Measurements from ENCODE around the gene PLCXD3.
A peak's percentile ranks its signal among the peaks of the same experiment; 100 is the strongest.

PLCXD3 gene

GRCh38 chr5:41509399-41510175 lies 814 bp downstream of the PLCXD3 start:
- TF ChIP-seq SNAI2 (CRISPR knock-in tag; IDR thresholded peaks at IDR 0.05) (no peak), ZNF565 (CRISPR knock-in tag; conservative IDR thresholded peaks at IDR 0.05; ENCODE audit: low read depth) (no peak), ESRRG (CRISPR knock-in tag; IDR thresholded peaks at IDR 0.05) (no peak), POU6F1 (CRISPR knock-in tag; IDR thresholded peaks at IDR 0.05; ENCODE audit: borderline replicate concordance, low read depth) (no peak), CSDC2 (CRISPR knock-in tag; IDR thresholded peaks at IDR 0.05) (no peak), TOX (CRISPR knock-in tag; IDR thresholded peaks at IDR 0.05; ENCODE audit: borderline replicate concordance) (no peak), ZC3H10 (CRISPR knock-in tag; IDR thresholded peaks at IDR 0.05) (no peak), ISL1 (CRISPR knock-in tag; IDR thresholded peaks at IDR 0.05) (no peak), TSHZ2 (CRISPR knock-in tag; IDR thresholded peaks at IDR 0.05) (no peak)
- peak; percentile 59 for ATAC-seq

- TF ChIP-seq ZFP3 (CRISPR knock-in tag; IDR thresholded peaks at IDR 0.05) = no peak
- no peak for TF ChIP-seq PATZ1 (CRISPR knock-in tag; IDR thresholded peaks at IDR 0.05; ENCODE audit: borderline replicate concordance)
- no peak for TF ChIP-seq TOX (CRISPR knock-in tag; IDR thresholded peaks at IDR 0.05; ENCODE audit: borderline replicate concordance)
- TF ChIP-seq TSHZ2 (CRISPR knock-in tag; IDR thresholded peaks at IDR 0.05) = no peak
- no peak for TF ChIP-seq POU6F1 (CRISPR knock-in tag; IDR thresholded peaks at IDR 0.05; ENCODE audit: borderline replicate concordance, low read depth)
- TF ChIP-seq SNAI2 (CRISPR knock-in tag; IDR thresholded peaks at IDR 0.05) = no peak
- no peak for TF ChIP-seq ISL1 (CRISPR knock-in tag; IDR thresholded peaks at IDR 0.05)
- no peak for TF ChIP-seq OSR1 (CRISPR knock-in tag; IDR thresholded peaks at IDR 0.05)
- no peak for TF ChIP-seq ZFP30 (CRISPR knock-in tag; IDR thresholded peaks at IDR 0.05)
- TF ChIP-seq GLIS3 (CRISPR knock-in tag; IDR thresholded peaks at IDR 0.05) = no peak
- ATAC-seq = peak; percentile 47
Observed at GRCh38 chr5:41508696-41509398, 1.6 kb downstream of the PLCXD3 start.

DNA sequence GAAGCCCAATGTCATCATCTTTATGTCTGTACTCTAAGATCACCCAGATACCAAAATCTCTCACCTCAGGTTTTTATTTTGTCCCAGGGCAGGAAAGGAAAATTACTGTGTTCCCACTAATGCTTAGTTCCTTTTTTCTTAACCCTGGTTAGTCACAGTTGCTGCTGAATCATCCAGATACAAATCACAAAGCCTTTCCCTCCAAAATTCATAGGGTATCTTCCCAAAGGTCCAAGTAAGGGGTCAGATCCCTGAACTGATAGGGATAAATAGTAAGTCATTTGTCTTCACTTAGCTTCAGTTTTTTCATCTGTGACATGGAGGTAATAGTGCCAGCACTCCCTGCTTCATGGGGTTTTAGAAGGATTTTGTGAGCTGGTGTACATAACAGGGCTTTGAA lies 2.2 kb downstream of the PLCXD3 start:
- TF ChIP-seq BACH2 (CRISPR knock-in tag; IDR thresholded peaks at IDR 0.05; ENCODE audit: borderline replicate concordance) (no peak), ZNF70 (CRISPR knock-in tag; IDR thresholded peaks at IDR 0.05) (no peak)
- no peak for ATAC-seq
